Caco-2 (cell line): ENCODE data around the gene GNAO1. TPM values are rescaled to one million over a fixed set of nuclear protein-coding genes. Genes with fewer than 3 reads are reported as not detected.

Experiments used
- BruUV-seq: library from RNA; stranded (reverse); fragments of 400-500 nt; replicated peaks from 2 replicates; lab custom pipeline; 2021; lab: Mats Ljungman, UMichigan
- CTCF ChIA-PET: fragments of 300-600 bp; sonication (Branson Sonifier 250); formaldehyde crosslinking; loops from one replicate; lab custom pipeline; 2022; ENCODE audit warnings: antibody characterized with exemption; lab: Charles Lee
- POLR2A ChIA-PET: fragments of 300-600 bp; sonication (Branson Sonifier 250); formaldehyde crosslinking; loops from one replicate; lab custom pipeline; 2022; ENCODE audit warnings: antibody characterized with exemption; lab: Charles Lee
- DNase-seq, 2 experiments: peaks; one replicate each; pipeline versions ENCODE4 v3.0.0 to v3.0.0-alpha.2; 2020 to 2022
- H3K27me3 ChIP-seq: replicated peaks from 2 replicates; pipeline ENCODE4 v1.6.0; 2011; ENCODE audit warnings: low read length; ENCODE audit not compliant: control insufficient read depth, insufficient read depth
- H3K36me3 ChIP-seq: 2 replicates; pipeline ENCODE4 v1.5.1; 2011; ENCODE audit warnings: low read length; ENCODE audit not compliant: control insufficient read depth, insufficient read depth
- H3K4me1 ChIP-seq: fragments of 250-450 bp; sonication (Bioruptor Pico); 2 replicates; pipeline ENCODE4 v1.5.1; 2020; ENCODE audit warnings: mild to moderate bottlenecking
- H3K4me3 ChIP-seq: 2 replicates; pipeline ENCODE4 v1.5.1; 2011; ENCODE audit warnings: low read depth, mild to moderate bottlenecking, control low read depth, low read length
- H3K9me3 ChIP-seq: fragments of 250-450 bp; sonication (Bioruptor Pico); 2 replicates; pipeline ENCODE4 v1.5.1; 2020; ENCODE audit warnings: mild to moderate bottlenecking, moderate library complexity
- H3K27ac Mint-ChIP-seq: one replicate; pipeline ENCODE4 v1.8.0; 2022; ENCODE audit warnings: mixed read lengths; ENCODE audit not compliant: unreplicated experiment
- H3K27me3 Mint-ChIP-seq: one replicate; pipeline ENCODE4 v1.8.0; 2022; ENCODE audit warnings: mixed read lengths; ENCODE audit not compliant: insufficient read depth, unreplicated experiment
- H3K36me3 Mint-ChIP-seq: one replicate; pipeline ENCODE4 v1.8.0; 2022; ENCODE audit warnings: mild to moderate bottlenecking, mixed read lengths; ENCODE audit not compliant: insufficient read depth, unreplicated experiment
- H3K4me1 Mint-ChIP-seq: one replicate; pipeline ENCODE4 v1.8.0; 2022; ENCODE audit warnings: low read depth, mixed read lengths; ENCODE audit not compliant: unreplicated experiment
- H3K4me3 Mint-ChIP-seq: one replicate; pipeline ENCODE4 v1.8.0; 2022; ENCODE audit warnings: mild to moderate bottlenecking, moderate library complexity, mixed read lengths; ENCODE audit not compliant: unreplicated experiment
- H3K9me3 Mint-ChIP-seq: one replicate; pipeline ENCODE4 v1.8.0; 2022; ENCODE audit warnings: mixed read lengths; ENCODE audit not compliant: unreplicated experiment
- intact Hi-C: fragments of 100-400 bp; cut with micrococcal nuclease; formaldehyde crosslinking; loops from one replicate; pipeline ENCODE4 v1.10.0; 2022; ENCODE audit not compliant: unreplicated experiment
- total RNA-seq: library from RNA; stranded (reverse); gene quantifications from 2 replicates; pipeline ENCODE4 v1.2.3, GENCODE V29; 2022
- TF ChIP-seq, protein P1 (sequence below), 2 experiments: fragments of 200-600 bp in 1 of 2; IDR thresholded peaks; 1 replicate in 1 of 2; 2 replicates in 1 of 2; pipeline versions ENCODE4 v1.5.1 to v1.8.0; 2011 to 2022; ENCODE audit warnings: antibody characterized with exemption in 1 of 2, control low read depth in 1 of 2, inconsistent platforms in 1 of 2, low read depth in 1 of 2, low read length in 1 of 2, mild to moderate bottlenecking in 1 of 2, moderate library complexity in 1 of 2; ENCODE audit not compliant: insufficient read depth in 1 of 2, severe bottlenecking in 1 of 2, unreplicated experiment in 1 of 2

GNAO1 gene
- total RNA-seq, 1 experiment from 2014 or later: 3.2 TPM

DNA sequence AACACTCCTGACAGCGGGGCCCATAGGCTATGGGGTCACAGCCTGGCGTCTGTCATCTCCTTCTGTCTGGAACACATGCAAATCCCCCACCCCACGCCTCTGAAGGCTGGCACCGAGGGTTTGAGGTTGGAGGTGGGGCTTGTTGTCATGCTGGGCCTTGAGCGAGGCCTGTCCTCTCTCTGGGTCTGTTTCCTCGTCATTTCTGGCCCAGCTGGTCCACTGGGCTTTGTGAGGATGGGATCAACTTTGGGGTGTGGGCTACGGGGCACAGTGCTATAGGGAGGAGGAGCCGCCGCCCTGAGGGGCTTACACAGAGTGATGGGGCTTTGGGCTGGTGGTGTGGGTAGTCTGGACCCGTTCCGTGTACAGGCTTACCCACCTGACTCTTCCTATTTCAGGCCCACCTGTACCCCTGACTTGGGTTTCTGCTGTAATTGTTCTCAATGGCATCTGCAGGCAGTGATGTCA lies 146.6 kb downstream of the GNAO1 start:
- Mint-ChIP-seq H3K36me3 (no peaks in the 10 kb centered on the region), H3K27ac (no peak overlapping the region), H3K9me3 (no peaks in the 10 kb centered on the region), H3K27me3 (no peaks in the 10 kb centered on the region), H3K4me1 (no peaks in the 10 kb centered on the region), H3K4me3 (no peak overlapping the region)
- Histone ChIP-seq H3K9me3 (no peaks in the 10 kb centered on the region), H3K4me3 (no peak overlapping the region), H3K4me1 (no peaks in the 10 kb centered on the region), H3K36me3 (no peaks in the 10 kb centered on the region), H3K27me3 (no peaks in the 10 kb centered on the region)
- intact Hi-C loops: no loop called here
- TF ChIP-seq, protein P1, sequence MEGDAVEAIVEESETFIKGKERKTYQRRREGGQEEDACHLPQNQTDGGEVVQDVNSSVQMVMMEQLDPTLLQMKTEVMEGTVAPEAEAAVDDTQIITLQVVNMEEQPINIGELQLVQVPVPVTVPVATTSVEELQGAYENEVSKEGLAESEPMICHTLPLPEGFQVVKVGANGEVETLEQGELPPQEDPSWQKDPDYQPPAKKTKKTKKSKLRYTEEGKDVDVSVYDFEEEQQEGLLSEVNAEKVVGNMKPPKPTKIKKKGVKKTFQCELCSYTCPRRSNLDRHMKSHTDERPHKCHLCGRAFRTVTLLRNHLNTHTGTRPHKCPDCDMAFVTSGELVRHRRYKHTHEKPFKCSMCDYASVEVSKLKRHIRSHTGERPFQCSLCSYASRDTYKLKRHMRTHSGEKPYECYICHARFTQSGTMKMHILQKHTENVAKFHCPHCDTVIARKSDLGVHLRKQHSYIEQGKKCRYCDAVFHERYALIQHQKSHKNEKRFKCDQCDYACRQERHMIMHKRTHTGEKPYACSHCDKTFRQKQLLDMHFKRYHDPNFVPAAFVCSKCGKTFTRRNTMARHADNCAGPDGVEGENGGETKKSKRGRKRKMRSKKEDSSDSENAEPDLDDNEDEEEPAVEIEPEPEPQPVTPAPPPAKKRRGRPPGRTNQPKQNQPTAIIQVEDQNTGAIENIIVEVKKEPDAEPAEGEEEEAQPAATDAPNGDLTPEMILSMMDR (IDR thresholded peaks at IDR 0.05; ENCODE audit: insufficient read depth in 1 of 2, low read depth in 1 of 2, low read length in 1 of 2, severe bottlenecking in 1 of 2, unreplicated experiment in 1 of 2): no peak
- POLR2A ChIA-PET: no interaction called here
- no TSS peak for BruUV-seq
- DNase-seq: no peak
- CTCF ChIA-PET: no interaction called here

- Mint-ChIP-seq H3K27ac (no peak overlapping the region), H3K4me1 (no peaks in the 10 kb centered on the region), H3K4me3 (no peak overlapping the region), H3K9me3 (no peaks in the 10 kb centered on the region), H3K27me3 (no peaks in the 10 kb centered on the region), H3K36me3 (no peaks in the 10 kb centered on the region)
- Histone ChIP-seq H3K4me1 (no peaks in the 10 kb centered on the region), H3K36me3 (no peaks in the 10 kb centered on the region), H3K4me3 (no peak overlapping the region), H3K27me3 (no peaks in the 10 kb centered on the region), H3K9me3 (no peaks in the 10 kb centered on the region)
- no peak for DNase-seq
- POLR2A ChIA-PET: no interaction called here
- CTCF ChIA-PET: interaction anchor here (0.8 to 4.8 kb wide), 2 partner anchors 18 to 21 kb away, joined by 3 to 25 read pairs; no protein-coding TSS in a partner anchor
- intact Hi-C loops: no loop called here
- TF ChIP-seq, protein P1 (IDR thresholded peaks at IDR 0.05; ENCODE audit: insufficient read depth in 1 of 2, low read depth in 1 of 2, low read length in 1 of 2, severe bottlenecking in 1 of 2, unreplicated experiment in 1 of 2): no peak
- BruUV-seq: no TSS peak
Measured at GRCh38 chr16:56338566-56339318, 147.5 kb downstream of the GNAO1 start.

DNA sequence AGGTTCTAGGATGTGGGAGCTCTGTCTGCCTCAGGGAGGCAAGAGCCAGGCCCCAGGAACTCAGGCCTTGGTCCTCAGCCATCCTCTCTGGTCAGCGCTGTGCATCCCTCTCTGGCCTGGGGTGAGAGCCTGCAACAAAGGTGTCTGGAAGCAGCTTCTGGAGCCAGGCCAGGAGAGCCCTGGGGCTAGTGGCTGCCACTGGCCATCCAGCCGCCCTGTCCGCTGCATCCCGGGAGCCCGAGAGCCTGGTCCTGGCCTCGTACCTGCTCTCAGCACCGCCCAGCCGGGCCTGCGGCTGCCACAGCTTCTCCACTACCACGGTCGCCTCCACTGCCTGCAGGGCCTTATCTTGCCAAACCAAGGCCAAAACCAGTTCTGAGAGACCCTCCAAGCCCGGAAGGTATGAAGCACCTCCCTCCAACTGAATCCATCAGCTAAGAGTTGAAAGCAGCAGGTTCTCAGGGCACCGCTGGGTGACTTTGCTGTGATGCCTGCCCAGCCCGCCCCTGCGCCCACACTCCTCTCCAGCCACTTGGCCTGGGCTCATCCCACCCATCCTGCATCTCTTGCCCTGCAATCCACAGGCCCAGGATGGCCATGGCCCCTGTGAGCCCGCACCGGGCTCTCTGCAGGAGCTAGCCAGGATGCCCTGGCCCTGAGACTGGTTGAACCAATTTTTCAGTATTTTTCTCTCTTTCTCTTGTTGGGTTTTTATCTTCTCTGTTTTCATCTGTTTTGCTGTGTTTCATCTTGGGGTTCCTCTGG lies 148.3 kb downstream of the GNAO1 start:
- Histone ChIP-seq H3K27me3 (no peaks in the 10 kb centered on the region), H3K4me3 (no peak overlapping the region), H3K9me3 (no peaks in the 10 kb centered on the region), H3K36me3 (no peaks in the 10 kb centered on the region), H3K4me1 (no peaks in the 10 kb centered on the region)
- ChIA-PET CTCF (interaction anchor here (4.8 kb wide), 1 partner anchor 17 kb away, joined by 25 read pairs; no protein-coding TSS in a partner anchor), POLR2A (no interaction called here)
- intact Hi-C loops: no loop called here
- no TSS peak for BruUV-seq
- DNase-seq: no peak
- Mint-ChIP-seq H3K4me1 (no peaks in the 10 kb centered on the region), H3K36me3 (no peaks in the 10 kb centered on the region), H3K4me3 (no peak overlapping the region), H3K27ac (no peak overlapping the region), H3K27me3 (no peaks in the 10 kb centered on the region), H3K9me3 (no peaks in the 10 kb centered on the region)
- TF ChIP-seq, protein P1 (IDR thresholded peaks at IDR 0.05; ENCODE audit: insufficient read depth in 1 of 2, low read depth in 1 of 2, low read length in 1 of 2, severe bottlenecking in 1 of 2, unreplicated experiment in 1 of 2): no peak
